Lower leg skin (tissue), 3 donors: ENCODE results near the gene C12orf54.
"Not testable (repeated sequence)": the region's sequence is repeated elsewhere in the genome, so short reads cannot be mapped to it uniquely, and the experiment has no call there.

Source experiments
- POLR2A ChIP-seq, 2 donors: fragments of 450-650 bp; IDR thresholded peaks; one replicate each; pipeline ENCODE4 v1.6.1; 2016 to 2017; ENCODE audit warnings: antibody characterized with exemption in 2 of 2, mild to moderate bottlenecking in 1 of 2, moderate library complexity in 1 of 2
- TF ChIP-seq, protein P1 (sequence below), 3 donors: fragments of 450-650 bp; IDR thresholded peaks; one replicate each; pipeline ENCODE4 v1.5.1; 2016; ENCODE audit warnings: antibody characterized with exemption in 3 of 3, mild to moderate bottlenecking in 3 of 3, moderate library complexity in 2 of 3

DNA sequence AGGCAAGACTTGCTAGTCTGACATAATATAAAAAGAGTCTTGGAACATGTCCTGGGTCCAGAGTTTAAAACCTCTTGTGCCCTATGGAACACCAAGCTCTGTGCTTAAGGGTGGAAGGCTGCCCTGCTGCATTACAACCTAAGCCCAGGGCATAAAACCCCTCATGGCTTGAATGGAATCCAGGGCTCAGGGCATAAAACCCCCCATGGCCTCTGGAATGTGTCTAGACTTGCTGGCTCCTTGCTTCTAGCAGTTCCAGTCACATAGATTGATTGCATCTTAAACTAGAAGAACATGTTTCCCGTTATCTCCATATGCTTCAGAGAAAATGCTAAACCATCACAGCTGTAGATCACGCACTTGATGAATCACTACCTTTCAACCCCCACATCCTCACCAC is 24.5 kb downstream of the C12orf54 start:
- TF ChIP-seq, protein P1, sequence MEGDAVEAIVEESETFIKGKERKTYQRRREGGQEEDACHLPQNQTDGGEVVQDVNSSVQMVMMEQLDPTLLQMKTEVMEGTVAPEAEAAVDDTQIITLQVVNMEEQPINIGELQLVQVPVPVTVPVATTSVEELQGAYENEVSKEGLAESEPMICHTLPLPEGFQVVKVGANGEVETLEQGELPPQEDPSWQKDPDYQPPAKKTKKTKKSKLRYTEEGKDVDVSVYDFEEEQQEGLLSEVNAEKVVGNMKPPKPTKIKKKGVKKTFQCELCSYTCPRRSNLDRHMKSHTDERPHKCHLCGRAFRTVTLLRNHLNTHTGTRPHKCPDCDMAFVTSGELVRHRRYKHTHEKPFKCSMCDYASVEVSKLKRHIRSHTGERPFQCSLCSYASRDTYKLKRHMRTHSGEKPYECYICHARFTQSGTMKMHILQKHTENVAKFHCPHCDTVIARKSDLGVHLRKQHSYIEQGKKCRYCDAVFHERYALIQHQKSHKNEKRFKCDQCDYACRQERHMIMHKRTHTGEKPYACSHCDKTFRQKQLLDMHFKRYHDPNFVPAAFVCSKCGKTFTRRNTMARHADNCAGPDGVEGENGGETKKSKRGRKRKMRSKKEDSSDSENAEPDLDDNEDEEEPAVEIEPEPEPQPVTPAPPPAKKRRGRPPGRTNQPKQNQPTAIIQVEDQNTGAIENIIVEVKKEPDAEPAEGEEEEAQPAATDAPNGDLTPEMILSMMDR (IDR thresholded peaks at IDR 0.05): not testable (repeated sequence)
- TF ChIP-seq POLR2A (IDR thresholded peaks at IDR 0.05): not testable (repeated sequence)
